Epithelial cell of esophagus (primary cell): Measurements from ENCODE around the gene ENDOU.

Experiments
- DNase-seq: peaks from one replicate; pipeline ENCODE4 v3.0.0; 2010; ENCODE audit warnings: low read depth
- H3K4me3 ChIP-seq: 2 replicates; pipeline ENCODE4 v1.5.1; 2011; ENCODE audit warnings: mild to moderate bottlenecking, low read length, control low read depth
- CTCF ChIP-seq: IDR thresholded peaks from 2 replicates; pipeline ENCODE4 v1.5.1; 2011; ENCODE audit warnings: low read depth, mild to moderate bottlenecking, low read length, control low read depth, inconsistent platforms; ENCODE audit not compliant: insufficient read depth; ENCODE audit errors: missing control alignments

ENDOU gene

DNA sequence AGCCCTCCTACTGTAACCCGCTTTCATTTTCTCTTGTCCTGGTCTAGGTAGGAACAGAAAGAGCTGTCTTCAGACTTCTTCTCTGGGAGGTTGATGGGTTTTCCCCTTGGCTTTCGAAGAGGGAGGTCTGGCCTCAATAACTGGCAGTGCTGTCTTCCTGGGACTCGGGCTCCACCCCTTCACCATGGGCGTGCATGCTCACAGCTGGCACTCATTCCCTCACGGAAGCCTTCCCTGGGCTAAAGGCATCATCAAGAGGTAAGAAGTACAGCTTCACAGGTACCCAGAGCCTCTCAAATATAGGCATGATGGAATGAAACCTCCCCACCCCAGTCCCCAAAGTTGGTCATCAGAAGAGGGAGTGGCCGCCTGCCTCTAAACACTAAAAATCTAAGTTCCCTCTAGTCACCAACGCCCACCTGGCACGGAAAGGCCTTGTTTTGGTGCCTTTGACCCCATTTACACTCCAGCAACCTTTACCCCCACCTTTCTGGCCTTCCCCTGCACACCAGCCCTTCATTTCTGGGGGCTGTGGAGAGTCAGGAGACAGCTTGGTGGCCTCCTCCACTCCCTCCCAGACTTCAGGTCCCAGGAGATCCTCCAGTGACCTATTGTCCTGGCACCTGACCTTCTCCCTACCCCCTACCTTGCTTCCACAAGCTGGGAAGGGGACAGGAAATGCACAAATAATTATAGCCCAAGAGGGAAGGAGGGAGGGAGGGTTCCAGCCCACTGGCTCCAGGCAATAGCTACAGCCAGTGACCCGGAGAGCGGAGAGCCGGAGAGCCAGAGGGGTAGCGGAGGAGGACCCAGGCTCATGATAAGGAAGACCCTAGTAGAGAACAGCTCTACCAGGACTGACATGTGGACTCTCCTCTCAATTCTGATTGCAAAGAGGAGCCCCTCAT lies 30.6 kb upstream of the ENDOU start:
- DNase-seq, result no peak
- no peak overlapping the region for H3K4me3 ChIP-seq
- TF ChIP-seq CTCF, result no peak

GRCh38 chr12:47754881-47755280 lies 29.6 kb upstream of the ENDOU start:
- no peak for DNase-seq
- TF ChIP-seq CTCF, result no peak
- no peak overlapping the region for H3K4me3 ChIP-seq

DNA sequence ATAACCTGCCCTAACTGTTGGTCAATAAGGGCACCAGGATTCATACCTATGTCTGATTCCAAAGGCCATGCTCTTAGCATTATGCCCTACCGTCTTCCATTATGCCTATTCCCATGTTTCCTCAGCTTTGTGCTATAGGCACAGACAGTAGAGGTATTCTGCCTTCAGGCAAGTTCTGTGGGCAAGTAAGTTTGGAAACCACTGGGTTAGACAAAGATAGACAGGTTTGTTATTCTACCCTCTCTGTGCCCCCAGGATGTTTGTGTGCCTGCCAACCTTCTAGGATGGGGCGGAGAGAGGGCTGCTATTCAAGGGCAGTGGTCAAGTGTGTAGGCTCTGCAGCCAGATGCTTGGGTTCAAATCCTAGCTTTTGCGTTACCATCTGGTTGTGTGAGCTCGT lies 28.8 kb upstream of the ENDOU start:
- no peak for TF ChIP-seq CTCF
- peak; percentile 61 for DNase-seq
- H3K4me3 ChIP-seq, result no peak overlapping the region

GRCh38 chr12:47753021-47754001 lies 28.0 kb upstream of the ENDOU start:
- no peak for TF ChIP-seq CTCF
- peak; percentile 58 for DNase-seq
- H3K4me3 ChIP-seq, result no peak overlapping the region

DNA sequence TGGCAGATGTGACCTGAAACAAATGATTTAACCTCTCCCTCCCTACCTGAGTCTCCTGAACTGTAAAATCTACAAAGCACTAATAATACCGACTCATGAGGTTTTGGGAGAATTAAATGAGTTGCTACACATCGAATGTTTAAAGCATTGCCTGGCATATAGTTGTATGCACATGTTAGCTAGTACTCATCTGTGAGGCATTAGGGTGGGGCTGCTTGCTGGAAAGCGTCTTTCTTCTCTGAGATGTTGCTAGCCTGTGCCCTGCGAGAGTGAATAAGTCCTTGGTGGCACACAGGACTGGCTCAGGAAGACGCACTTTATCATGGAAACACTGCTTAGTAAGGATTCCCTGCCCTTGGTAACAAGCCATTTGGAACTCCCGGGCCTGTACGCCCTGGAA lies 27.3 kb upstream of the ENDOU start:
- no peak for TF ChIP-seq CTCF
- H3K4me3 ChIP-seq, result no peak overlapping the region
- peak; percentile 96 for DNase-seq

DNA sequence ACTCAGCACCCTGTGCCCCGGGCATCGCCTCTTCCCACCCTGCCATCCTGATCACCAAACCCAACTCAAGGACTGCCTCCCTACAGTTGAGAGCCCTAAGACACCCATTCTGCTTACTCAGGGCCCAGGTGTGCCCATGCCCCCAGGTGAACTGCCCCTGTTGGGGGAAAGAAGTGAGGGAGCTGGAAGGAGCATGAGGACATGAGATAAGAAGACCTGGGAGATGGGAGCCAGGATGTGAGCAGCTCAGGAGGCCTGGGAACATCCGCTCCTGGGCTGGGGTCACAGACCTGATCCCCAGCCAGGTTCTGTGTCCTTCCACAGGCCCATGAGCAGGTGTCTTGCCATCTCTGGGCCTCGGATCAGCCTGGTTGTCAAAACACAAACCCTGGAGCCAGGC lies 26.8 kb upstream of the ENDOU start:
- no peak overlapping the region for H3K4me3 ChIP-seq
- no peak for TF ChIP-seq CTCF
- no peak for DNase-seq
